Prostate gland (tissue), 2 donors: ENCODE data around the gene SH3TC2. TPM values are rescaled to one million over a fixed set of nuclear protein-coding genes. Genes with fewer than 3 reads are reported as not detected.

Experiments used
- DNase-seq: peaks from one replicate; pipeline ENCODE4 v3.0.0-alpha.2; 2019; ENCODE audit warnings: low spot score
- H3K27ac ChIP-seq, 2 donors: fragments of 200-600 bp; sonication (generic); 2 replicates each; pipeline ENCODE4 v1.5.1; 2017 to 2019
- H3K27me3 ChIP-seq: fragments of 200-600 bp; sonication (generic); replicated peaks from 2 replicates; pipeline ENCODE4 v1.5.1; 2019; ENCODE audit not compliant: insufficient read depth
- H3K36me3 ChIP-seq, 2 donors: fragments of 200-600 bp; sonication (generic); 1 replicate in 1 of 2; 2 replicates in 1 of 2; pipeline versions ENCODE4 v1.5.1 to v1.8.1; 2017 to 2019
- H3K4me1 ChIP-seq: fragments of 200-600 bp; sonication (generic); replicated peaks from 2 replicates; pipeline ENCODE4 v1.5.1; 2019
- H3K4me3 ChIP-seq, 2 donors: fragments of 200-600 bp; sonication (generic); 2 replicates each; pipeline ENCODE4 v1.5.1; 2017 to 2019
- H3K9me3 ChIP-seq: fragments of 200-600 bp; sonication (generic); 2 replicates; pipeline ENCODE4 v1.5.1; 2017
- POLR2A ChIP-seq: fragments of 450-650 bp; IDR thresholded peaks from one replicate; pipeline ENCODE4 v1.6.1; 2016; ENCODE audit warnings: antibody characterized with exemption, mild to moderate bottlenecking
- POLR2AphosphoS5 ChIP-seq: sonication (generic); formaldehyde crosslinking; IDR thresholded peaks from one replicate; pipeline ENCODE4 v1.6.1; 2017; ENCODE audit warnings: antibody characterized with exemption
- WGBS: methylation state at CpG from one replicate; pipeline ENCODE4 v1.1.5; 2018; 5-methylcytosine and 5-hydroxymethylcytosine counted together
- intact Hi-C: fragments of 100-400 bp; cut with DNase I; formaldehyde crosslinking; loops from one replicate; pipeline ENCODE4 v1.14.2; 2022
- total RNA-seq, 2 donors: library from RNA; depleted of rRNA; stranded (reverse); fragments of >200 nt; gene quantifications; one replicate each; pipeline ENCODE4 v1.1.0, GENCODE V29; 2016
- TF ChIP-seq, protein P1 (sequence below), 4 experiments: fragments of 200-600 bp in 2 of 4; fragments of 450-650 bp in 2 of 4; sonication (generic) in 2 of 4; IDR thresholded peaks; 1 replicate in 3 of 4; 2 replicates in 1 of 4; pipeline ENCODE4 v1.5.1; 2016 to 2019; ENCODE audit warnings: antibody characterized with exemption in 4 of 4, mild to moderate bottlenecking in 2 of 4, moderate library complexity in 2 of 4

SH3TC2 gene
- total RNA-seq, 2 donors from 2014 or later, result 6.2 to 69.1 TPM

DNA sequence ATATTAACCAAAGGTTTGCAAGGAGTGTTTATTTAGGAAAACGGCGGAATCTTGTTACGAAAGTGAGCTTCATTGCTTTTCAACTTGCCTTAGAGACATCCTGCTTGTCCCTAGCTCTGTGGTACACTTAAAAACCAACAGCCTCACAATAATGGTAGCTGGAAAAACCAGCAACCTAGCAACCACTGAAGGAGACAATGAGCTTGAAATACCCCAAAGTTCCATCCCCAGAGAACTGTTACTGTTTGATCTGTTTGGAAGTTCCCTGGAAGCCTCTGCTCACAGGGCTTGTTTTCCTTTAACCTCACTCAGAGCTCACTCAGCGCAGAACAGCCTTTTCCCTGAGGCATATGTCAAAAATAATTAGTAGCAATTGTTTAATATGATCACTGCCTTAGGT is 43.2 kb downstream of the SH3TC2 start:
- Histone ChIP-seq H3K27ac (no peak overlapping the region), H3K27me3 (no peaks in the 10 kb centered on the region), H3K4me1 (no peaks in the 10 kb centered on the region), H3K4me3 (no peak overlapping the region), H3K36me3 (no peaks in the 10 kb centered on the region), H3K9me3 (no peaks in the 10 kb centered on the region)
- TF ChIP-seq POLR2AphosphoS5 (no peak), POLR2A (no peak)
- TF ChIP-seq, protein P1, sequence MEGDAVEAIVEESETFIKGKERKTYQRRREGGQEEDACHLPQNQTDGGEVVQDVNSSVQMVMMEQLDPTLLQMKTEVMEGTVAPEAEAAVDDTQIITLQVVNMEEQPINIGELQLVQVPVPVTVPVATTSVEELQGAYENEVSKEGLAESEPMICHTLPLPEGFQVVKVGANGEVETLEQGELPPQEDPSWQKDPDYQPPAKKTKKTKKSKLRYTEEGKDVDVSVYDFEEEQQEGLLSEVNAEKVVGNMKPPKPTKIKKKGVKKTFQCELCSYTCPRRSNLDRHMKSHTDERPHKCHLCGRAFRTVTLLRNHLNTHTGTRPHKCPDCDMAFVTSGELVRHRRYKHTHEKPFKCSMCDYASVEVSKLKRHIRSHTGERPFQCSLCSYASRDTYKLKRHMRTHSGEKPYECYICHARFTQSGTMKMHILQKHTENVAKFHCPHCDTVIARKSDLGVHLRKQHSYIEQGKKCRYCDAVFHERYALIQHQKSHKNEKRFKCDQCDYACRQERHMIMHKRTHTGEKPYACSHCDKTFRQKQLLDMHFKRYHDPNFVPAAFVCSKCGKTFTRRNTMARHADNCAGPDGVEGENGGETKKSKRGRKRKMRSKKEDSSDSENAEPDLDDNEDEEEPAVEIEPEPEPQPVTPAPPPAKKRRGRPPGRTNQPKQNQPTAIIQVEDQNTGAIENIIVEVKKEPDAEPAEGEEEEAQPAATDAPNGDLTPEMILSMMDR (IDR thresholded peaks at IDR 0.05), result no peak
- DNase-seq, result no peak
- intact Hi-C loops, result no loop called here
- WGBS, result 37% methylated on average over 4 of the region's 4 CpGs

DNA sequence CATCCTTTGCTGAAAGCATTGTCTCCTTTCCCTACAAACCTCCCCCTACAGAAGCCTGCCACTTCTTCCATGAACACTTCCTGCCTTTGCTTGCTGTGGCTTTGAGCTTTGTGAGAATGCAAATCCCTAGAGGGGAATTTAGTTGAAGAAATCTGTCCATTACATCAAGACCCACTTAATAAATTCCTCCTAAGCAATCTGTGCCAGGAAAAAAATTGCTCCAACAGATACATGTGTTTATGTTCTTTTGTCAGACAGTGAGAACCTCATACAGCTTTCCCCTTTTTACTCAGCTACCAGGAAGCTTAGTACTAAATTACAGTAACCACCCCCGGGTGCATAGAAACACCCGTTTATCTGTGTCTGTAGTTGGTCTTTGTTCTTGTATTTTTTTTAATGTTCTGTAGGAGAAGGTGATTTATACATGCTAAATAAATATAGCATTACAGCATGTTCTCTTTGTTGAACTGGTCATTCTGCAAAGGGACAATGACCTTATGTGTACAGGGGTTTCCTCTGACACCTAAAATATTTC is 43.9 kb downstream of the SH3TC2 start:
- 2% methylated on average over 2 of the region's 2 CpGs for WGBS

GRCh38 chr5:149017636-149018035 is 45.2 kb downstream of the SH3TC2 start:
- no peak for DNase-seq
- no peaks in the 10 kb centered on the region for H3K36me3 ChIP-seq
- H3K4me3 ChIP-seq, result no peak overlapping the region
- WGBS, result 96% methylated on average over 1 of the region's 1 CpG
- H3K9me3 ChIP-seq, result no peaks in the 10 kb centered on the region
- TF ChIP-seq POLR2A (no peak), POLR2AphosphoS5 (no peak)
- TF ChIP-seq, protein P1 (IDR thresholded peaks at IDR 0.05), result no peak
- no peak overlapping the region for H3K27ac ChIP-seq
- intact Hi-C loops, result no loop called here
- H3K27me3 ChIP-seq, result no peaks in the 10 kb centered on the region
- H3K4me1 ChIP-seq, result no peaks in the 10 kb centered on the region

More for the DNA sequence above, 43.9 kb downstream of the SH3TC2 start:
- DNase-seq, result no peak
- intact Hi-C loops, result no loop called here
- H3K4me3 ChIP-seq, result no peak overlapping the region
- H3K27ac ChIP-seq, result peak overlapping the region in 1 of 2 donors; percentile 19
- no peaks in the 10 kb centered on the region for H3K27me3 ChIP-seq
- no peaks in the 10 kb centered on the region for H3K36me3 ChIP-seq
- TF ChIP-seq, protein P1 (IDR thresholded peaks at IDR 0.05), result no peak
- TF ChIP-seq POLR2A (no peak), POLR2AphosphoS5 (peak; percentile 9)
- H3K4me1 ChIP-seq, result no peaks in the 10 kb centered on the region
- H3K9me3 ChIP-seq, result no peaks in the 10 kb centered on the region

DNA sequence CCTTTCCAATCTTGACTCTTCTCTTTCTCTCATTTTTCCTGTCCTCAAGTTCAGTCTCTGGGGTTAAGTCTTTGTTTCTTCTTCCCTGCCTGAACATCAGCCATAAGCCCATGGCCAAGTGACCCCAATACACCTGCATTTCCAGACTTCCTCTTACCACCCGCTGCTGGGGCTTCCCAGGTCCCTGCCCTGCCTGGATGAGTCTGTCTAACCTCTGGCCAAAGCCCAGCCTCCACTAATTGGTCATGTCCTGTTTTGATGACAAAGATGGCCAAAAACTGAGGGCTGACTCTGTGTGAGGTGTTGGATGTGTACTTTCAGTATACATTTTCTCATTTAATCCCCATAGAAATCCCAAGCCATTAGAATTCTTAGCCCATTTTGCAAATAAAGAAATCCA is 47.3 kb downstream of the SH3TC2 start:
- Histone ChIP-seq H3K9me3 (no peaks in the 10 kb centered on the region), H3K27me3 (no peaks in the 10 kb centered on the region), H3K36me3 (no peaks in the 10 kb centered on the region), H3K4me1 (no peaks in the 10 kb centered on the region), H3K4me3 (no peak overlapping the region), H3K27ac (no peak overlapping the region)
- no peak for DNase-seq
- 85% methylated on average over 1 of the region's 1 CpG for WGBS
- intact Hi-C loops, result no loop called here
- TF ChIP-seq POLR2A, result no peak
- TF ChIP-seq, protein P1 (IDR thresholded peaks at IDR 0.05), result no peak
- TF ChIP-seq POLR2AphosphoS5, result no peak

- WGBS, result 88% methylated on average over 1 of the region's 1 CpG
- no peak for DNase-seq
- intact Hi-C loops, result no loop called here
- Histone ChIP-seq H3K9me3 (no peaks in the 10 kb centered on the region), H3K27ac (no peak overlapping the region), H3K27me3 (no peaks in the 10 kb centered on the region), H3K4me1 (no peaks in the 10 kb centered on the region), H3K36me3 (no peaks in the 10 kb centered on the region), H3K4me3 (no peak overlapping the region)
- TF ChIP-seq POLR2A (no peak), POLR2AphosphoS5 (no peak)
- TF ChIP-seq, protein P1 (IDR thresholded peaks at IDR 0.05), result no peak
Measured at GRCh38 chr5:149015126-149015525, 47.7 kb downstream of the SH3TC2 start.
